Neutrophil (primary cell): ENCODE measurements around the gene PCP4L1.
"Not testable (repeated sequence)": the region's sequence is repeated elsewhere in the genome, so short reads cannot be mapped to it uniquely, and the experiment has no call there.

Experiments used
- H3K27ac ChIP-seq: fragments of 200-600 bp; sonication (generic); 2 replicates; pipeline ENCODE4 v1.5.1; 2016; ENCODE audit warnings: mild to moderate bottlenecking, moderate library complexity
- H3K27me3 ChIP-seq: fragments of 200-600 bp; sonication (generic); 2 replicates; pipeline ENCODE4 v1.6.0; 2016; ENCODE audit warnings: mild to moderate bottlenecking
- H3K36me3 ChIP-seq: fragments of 200-600 bp; sonication (generic); 2 replicates; pipeline ENCODE4 v1.5.1; 2017
- H3K4me1 ChIP-seq, 2 experiments: fragments of 200-600 bp in 1 of 2; sonication (generic) in 1 of 2; 1 replicate in 1 of 2; 2 replicates in 1 of 2; pipeline versions ENCODE4 v1.5.1 to v1.6.1; 2013 to 2016; ENCODE audit warnings: low read depth in 1 of 2, low read length in 1 of 2, mild to moderate bottlenecking in 1 of 2, moderate library complexity in 1 of 2; ENCODE audit not compliant: control insufficient read depth in 1 of 2, insufficient read depth in 1 of 2
- H3K4me3 ChIP-seq, 2 experiments: fragments of 200-600 bp in 1 of 2; sonication (generic) in 1 of 2; 1 replicate in 1 of 2; 2 replicates in 1 of 2; pipeline ENCODE4 v1.5.1; 2013 to 2016; ENCODE audit warnings: low read depth in 1 of 2, low read length in 1 of 2, mild to moderate bottlenecking in 1 of 2, moderate library complexity in 1 of 2
- H3K9me3 ChIP-seq: fragments of 200-600 bp; sonication (generic); 2 replicates; pipeline ENCODE4 v1.5.1; 2016
- CTCF ChIP-seq: fragments of 200-600 bp; sonication (generic); IDR thresholded peaks from 2 replicates; pipeline ENCODE4 v1.5.1; 2016; ENCODE audit warnings: antibody characterized with exemption

The PCP4L1 gene

GRCh38 chr1:161223805-161224694, 34.5 kb upstream of the PCP4L1 start:
- Histone ChIP-seq H3K4me1 (peaks cover 46 to 48% of the 10 kb centered on the region in 2 experiments), H3K27me3 (no peaks in the 10 kb centered on the region), H3K27ac (peak overlapping the region; percentile 20), H3K9me3 (no peaks in the 10 kb centered on the region), H3K36me3 (peaks cover 32% of the 10 kb centered on the region), H3K4me3 (no peak overlapping the region)
- TF ChIP-seq CTCF, result no peak

GRCh38 chr1:161224695-161225087, 33.9 kb upstream of the PCP4L1 start:
- peak overlapping the region; percentile 85 for H3K27ac ChIP-seq
- peaks cover 32% of the 10 kb centered on the region for H3K36me3 ChIP-seq
- H3K4me3 ChIP-seq, H3K9me3 ChIP-seq, H3K27me3 ChIP-seq: not testable (repeated sequence)
- peaks cover 39 to 42% of the 10 kb centered on the region in 2 experiments for H3K4me1 ChIP-seq

- no peaks in the 10 kb centered on the region for H3K27me3 ChIP-seq
- H3K4me3 ChIP-seq, result peak overlapping the region in 1 of 2 experiments; percentile 55
- no peak for TF ChIP-seq CTCF
- H3K36me3 ChIP-seq, result peaks cover 32% of the 10 kb centered on the region
- H3K4me1 ChIP-seq, result peaks cover 35 to 42% of the 10 kb centered on the region in 2 experiments
- H3K27ac ChIP-seq, result peak overlapping the region; percentile 85
- H3K9me3 ChIP-seq, result no peaks in the 10 kb centered on the region
These were observed 33.4 kb upstream of the PCP4L1 start for GRCh38 chr1:161225178-161225533.

GRCh38 chr1:161225534-161226319, 32.8 kb upstream of the PCP4L1 start, which contains the start of gene TOMM40L:
Gene TOMM40L (plus strand): TSS chr1:161226060. CDS start chr1:161226490, 430 bp downstream.
- peak; percentile 31 for TF ChIP-seq CTCF
- Histone ChIP-seq H3K4me1 (peaks cover 35 to 42% of the 10 kb centered on the region in 2 experiments), H3K9me3 (no peaks in the 10 kb centered on the region), H3K36me3 (peaks cover 31% of the 10 kb centered on the region), H3K27me3 (no peaks in the 10 kb centered on the region), H3K4me3 (peak within 1 kb of the TSS; percentile 46 to 55), H3K27ac (peak within 1 kb of the TSS; percentile 85)

GRCh38 chr1:161226320-161226711, 32.2 kb upstream of the PCP4L1 start:
- TF ChIP-seq CTCF, result no peak
- Histone ChIP-seq H3K4me3 (peak overlapping the region; percentile 46 to 55), H3K27ac (peak overlapping the region; percentile 85), H3K36me3 (peaks cover 27% of the 10 kb centered on the region), H3K27me3 (no peaks in the 10 kb centered on the region), H3K9me3 (no peaks in the 10 kb centered on the region), H3K4me1 (peaks cover 35 to 42% of the 10 kb centered on the region in 2 experiments)
